ENCODE data around the gene C10orf105.

The C10orf105 gene

DNA sequence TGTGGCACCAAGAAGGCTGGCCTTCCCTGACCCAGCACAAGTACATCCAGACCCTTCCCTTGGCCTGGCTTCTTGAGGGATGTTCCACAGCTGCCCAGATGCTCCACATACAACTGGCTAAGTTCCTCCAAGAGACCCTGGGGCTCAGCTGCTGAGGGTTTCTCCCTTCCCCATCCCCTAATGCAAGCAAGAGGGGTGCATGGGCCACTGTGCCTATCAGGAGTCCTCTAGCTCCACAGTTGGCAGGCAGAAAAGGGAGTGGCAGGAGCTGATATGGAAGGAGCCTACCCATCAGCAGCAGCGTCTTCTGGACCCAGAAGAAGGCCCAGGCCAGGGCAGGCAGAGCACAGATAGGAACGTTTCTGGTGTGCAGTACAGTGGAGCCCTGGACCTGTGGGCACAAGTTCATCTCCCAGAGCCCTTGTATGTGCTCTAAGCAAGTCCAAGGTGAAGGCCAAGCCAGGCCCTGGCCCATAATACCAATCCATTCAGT, 27.5 kb upstream of the C10orf105 start:
- TF ChIP-seq ZNF18 (tag by site-specific recombination; IDR thresholded peaks at IDR 0.05), result no peak
- TF ChIP-seq, protein P1, sequence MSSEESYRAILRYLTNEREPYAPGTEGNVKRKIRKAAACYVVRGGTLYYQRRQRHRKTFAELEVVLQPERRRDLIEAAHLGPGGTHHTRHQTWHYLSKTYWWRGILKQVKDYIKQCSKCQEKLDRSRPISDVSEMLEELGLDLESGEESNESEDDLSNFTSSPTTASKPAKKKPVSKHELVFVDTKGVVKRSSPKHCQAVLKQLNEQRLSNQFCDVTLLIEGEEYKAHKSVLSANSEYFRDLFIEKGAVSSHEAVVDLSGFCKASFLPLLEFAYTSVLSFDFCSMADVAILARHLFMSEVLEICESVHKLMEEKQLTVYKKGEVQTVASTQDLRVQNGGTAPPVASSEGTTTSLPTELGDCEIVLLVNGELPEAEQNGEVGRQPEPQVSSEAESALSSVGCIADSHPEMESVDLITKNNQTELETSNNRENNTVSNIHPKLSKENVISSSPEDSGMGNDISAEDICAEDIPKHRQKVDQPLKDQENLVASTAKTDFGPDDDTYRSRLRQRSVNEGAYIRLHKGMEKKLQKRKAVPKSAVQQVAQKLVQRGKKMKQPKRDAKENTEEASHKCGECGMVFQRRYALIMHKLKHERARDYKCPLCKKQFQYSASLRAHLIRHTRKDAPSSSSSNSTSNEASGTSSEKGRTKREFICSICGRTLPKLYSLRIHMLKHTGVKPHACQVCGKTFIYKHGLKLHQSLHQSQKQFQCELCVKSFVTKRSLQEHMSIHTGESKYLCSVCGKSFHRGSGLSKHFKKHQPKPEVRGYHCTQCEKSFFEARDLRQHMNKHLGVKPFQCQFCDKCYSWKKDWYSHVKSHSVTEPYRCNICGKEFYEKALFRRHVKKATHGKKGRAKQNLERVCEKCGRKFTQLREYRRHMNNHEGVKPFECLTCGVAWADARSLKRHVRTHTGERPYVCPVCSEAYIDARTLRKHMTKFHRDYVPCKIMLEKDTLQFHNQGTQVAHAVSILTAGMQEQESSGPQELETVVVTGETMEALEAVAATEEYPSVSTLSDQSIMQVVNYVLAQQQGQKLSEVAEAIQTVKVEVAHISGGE (tag by site-specific recombination; conservative IDR thresholded peaks at IDR 0.05; ENCODE audit: low read depth), result no peak
- TF ChIP-seq ZNF544 (tag by site-specific recombination; IDR thresholded peaks at IDR 0.05), result no peak
- no peak for TF ChIP-seq ZNF274 (IDR thresholded peaks at IDR 0.05; ENCODE audit: low read length)
- TF ChIP-seq ZNF274 (tag by site-specific recombination; IDR thresholded peaks at IDR 0.05; ENCODE audit: borderline replicate concordance), result no peak
- TF ChIP-seq ZNF148 (tag by site-specific recombination; IDR thresholded peaks at IDR 0.05; ENCODE audit: borderline replicate concordance), result no peak
- TF ChIP-seq ZNF549 (tag by site-specific recombination; IDR thresholded peaks at IDR 0.05), result no peak
- Histone ChIP-seq H3K27ac (ENCODE audit: extremely low read depth, low read depth, low read length) (no peak overlapping the region), H3K36me3 (ENCODE audit: control insufficient read depth in 2 of 2, insufficient read depth in 1 of 2, low read length in 2 of 2) (no peaks in the 10 kb centered on the region), H3K9me3 (ENCODE audit: control insufficient read depth, insufficient read depth, low read depth, low read length) (no peaks in the 10 kb centered on the region), H3K4me3 (ENCODE audit: low read depth, low read length) (no peak overlapping the region), H3K4me1 (ENCODE audit: control insufficient read depth, insufficient read depth, low read length) (no peaks in the 10 kb centered on the region)
- CTCF ChIA-PET, result interaction anchor here (0.6 to 1.5 kb wide), 4 partner anchors 8 to 423 kb away, joined by 3 to 9 read pairs (median 4); partner anchors contain the start of gene VSIR
- POLR2A ChIA-PET, result interaction anchor here (1.0 kb wide), 1 partner anchor 104 kb away, joined by 4 read pairs; the partner anchor contains the start of gene PSAP

- CTCF ChIA-PET, result interaction anchor here (0.6 to 1.5 kb wide), 6 partner anchors 8 to 50 kb away, joined by 3 to 9 read pairs (median 3); partner anchors contain the start of gene VSIR
- Histone ChIP-seq H3K4me1 (ENCODE audit: control insufficient read depth, insufficient read depth, low read length) (no peaks in the 10 kb centered on the region), H3K4me3 (ENCODE audit: low read depth, low read length) (no peak overlapping the region), H3K36me3 (ENCODE audit: control insufficient read depth in 2 of 2, insufficient read depth in 1 of 2, low read length in 2 of 2) (no peaks in the 10 kb centered on the region), H3K9me3 (ENCODE audit: control insufficient read depth, insufficient read depth, low read depth, low read length) (no peaks in the 10 kb centered on the region), H3K27ac (ENCODE audit: extremely low read depth, low read depth, low read length) (no peak overlapping the region)
- TF ChIP-seq ZNF521 (tag by site-specific recombination; IDR thresholded peaks at IDR 0.05) (no peak), SETDB1 (IDR thresholded peaks at IDR 0.05; ENCODE audit: insufficient read length, low read length) (no peak), ZNF341 (tag by site-specific recombination; IDR thresholded peaks at IDR 0.05; ENCODE audit: low read depth) (peak; percentile 35; the same call in 1 of the 2 replicates), KLF1 (tag by site-specific recombination; IDR thresholded peaks at IDR 0.05) (peak; percentile 67)
- POLR2A ChIA-PET, result interaction anchor here (1.0 kb wide), 1 partner anchor 105 kb away, joined by 4 read pairs; the partner anchor contains the start of gene PSAP
Observed at GRCh38 chr10:71746344-71747037, 26.9 kb upstream of the C10orf105 start.

GRCh38 chr10:71745664-71746250, 26.2 kb upstream of the C10orf105 start:
- H3K9me3 ChIP-seq (ENCODE audit: control insufficient read depth, insufficient read depth, low read depth, low read length), result no peaks in the 10 kb centered on the region
- CTCF ChIA-PET, result interaction anchor here (1.2 to 1.5 kb wide), 3 partner anchors 14 to 37 kb away, joined by 3 to 9 read pairs (median 3); partner anchors contain the start of gene VSIR
- H3K36me3 ChIP-seq (ENCODE audit: control insufficient read depth in 2 of 2, insufficient read depth in 1 of 2, low read length in 2 of 2), result no peaks in the 10 kb centered on the region
- POLR2A ChIA-PET, result no interaction called here
- H3K4me3 ChIP-seq (ENCODE audit: low read depth, low read length), result no peak overlapping the region
- no peaks in the 10 kb centered on the region for H3K4me1 ChIP-seq (ENCODE audit: control insufficient read depth, insufficient read depth, low read length)
- no peak overlapping the region for H3K27ac ChIP-seq (ENCODE audit: extremely low read depth, low read depth, low read length)
- TF ChIP-seq IKZF3 (tag by site-specific recombination; IDR thresholded peaks at IDR 0.05), result no peak
- TF ChIP-seq ZNF610 (tag by site-specific recombination; IDR thresholded peaks at IDR 0.05; ENCODE audit: borderline replicate concordance), result no peak
- no peak for TF ChIP-seq ZNF843 (tag by site-specific recombination; IDR thresholded peaks at IDR 0.05)
- no peak for TF ChIP-seq SP3 (tag by site-specific recombination; IDR thresholded peaks at IDR 0.05)
- no peak for TF ChIP-seq RBAK (tag by site-specific recombination; IDR thresholded peaks at IDR 0.05)
- no peak for TF ChIP-seq ZNF704 (tag by site-specific recombination; IDR thresholded peaks at IDR 0.05)
